Fibroblast of skin of scalp (primary cell): Measurements from ENCODE around the gene EIF4G3.
"Not testable (repeated sequence)": the region's sequence is repeated elsewhere in the genome, so short reads cannot be mapped to it uniquely, and the experiment has no call there.

Source experiments
- DNase-seq: peaks from one replicate; pipeline ENCODE4 v3.0.0-alpha.2; 2013

Gene EIF4G3

DNA sequence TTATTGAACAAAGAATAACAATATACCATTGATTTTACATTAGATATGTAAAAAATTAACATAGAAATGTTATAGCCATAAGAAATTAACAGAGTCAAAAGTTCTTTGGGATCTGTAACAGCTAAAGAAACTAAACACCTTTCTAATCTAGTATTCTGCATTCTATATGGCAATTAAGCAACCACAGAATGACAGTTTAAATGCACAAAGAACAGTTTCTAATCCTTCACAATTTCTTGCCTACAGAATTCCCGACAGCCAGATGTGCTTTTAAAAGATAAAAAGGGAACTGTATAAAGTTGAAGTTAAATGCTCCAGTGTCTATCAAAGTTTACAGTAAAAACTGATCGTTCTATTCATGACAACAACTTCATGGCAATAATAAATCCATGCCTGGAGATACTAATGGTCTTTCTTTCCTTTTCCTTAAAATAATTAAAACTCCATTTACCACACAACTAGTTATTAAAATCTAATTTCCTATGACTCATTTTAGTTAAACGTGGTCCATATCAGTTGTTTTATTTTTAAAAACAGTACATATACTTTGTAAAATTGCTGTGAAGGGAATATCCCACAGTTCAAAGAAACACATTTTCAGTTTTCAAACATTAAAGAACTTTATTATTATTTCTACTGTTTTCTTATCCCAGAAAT, 110.2 kb downstream of the EIF4G3 start:
- DNase-seq: no peak

DNA sequence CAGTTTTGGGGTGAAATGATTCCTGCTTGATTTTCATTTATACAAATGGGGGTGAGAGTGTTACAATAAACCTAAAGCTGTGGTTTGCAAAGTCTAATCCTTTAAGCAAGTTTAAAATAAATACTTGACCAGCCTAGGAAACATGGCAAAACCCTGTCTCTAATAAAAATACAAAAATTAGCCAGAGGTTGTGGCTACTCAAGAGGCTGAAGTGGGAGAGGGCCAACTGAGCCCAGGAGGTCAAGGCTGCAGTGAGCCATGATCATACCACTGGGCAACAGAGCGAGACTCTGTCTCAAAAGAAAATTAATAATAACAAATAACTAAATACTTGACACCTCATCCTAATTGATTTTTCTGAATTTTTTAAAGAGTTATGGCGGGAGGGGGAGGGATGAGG, 110.8 kb downstream of the EIF4G3 start:
- no peak for DNase-seq

DNA sequence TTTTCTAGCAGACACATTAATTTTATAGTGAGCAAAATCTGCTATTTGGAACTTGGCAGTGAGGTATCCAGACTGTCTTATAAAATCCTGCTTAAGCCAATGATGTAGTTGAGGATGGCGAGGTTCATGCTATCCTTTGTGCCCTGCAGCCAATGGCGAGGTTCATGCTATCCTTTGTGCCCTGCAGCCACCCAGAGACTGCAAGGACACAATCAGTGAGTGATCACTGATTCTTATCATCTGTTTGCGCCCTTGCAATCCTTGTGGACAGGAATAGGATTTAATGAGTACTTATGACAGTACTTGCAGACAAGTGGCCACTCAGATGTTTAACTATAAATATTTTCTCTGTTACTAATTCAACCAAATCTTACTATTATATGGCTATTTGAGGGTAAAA, 112.6 kb downstream of the EIF4G3 start:
- no peak for DNase-seq

DNA sequence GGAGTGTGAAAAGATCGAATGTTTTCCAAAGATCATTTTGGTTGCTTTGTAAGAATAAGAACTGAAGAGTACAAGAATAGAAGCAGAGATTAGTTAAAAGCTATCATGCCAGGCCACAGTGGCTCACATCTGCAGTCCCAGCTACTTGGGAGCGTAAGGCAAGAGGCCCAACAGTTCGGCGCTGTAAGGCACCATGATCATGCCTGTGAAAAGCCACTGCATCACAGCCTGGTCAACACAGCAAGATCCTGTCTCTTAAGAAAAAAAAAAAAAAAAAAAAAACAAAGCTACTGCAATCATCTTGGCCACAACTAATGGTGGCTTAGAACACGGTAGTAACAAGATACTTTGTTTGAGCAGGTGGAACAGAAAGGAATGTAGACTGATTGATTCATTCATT, 116.2 kb downstream of the EIF4G3 start:
- DNase-seq: no peak

DNA sequence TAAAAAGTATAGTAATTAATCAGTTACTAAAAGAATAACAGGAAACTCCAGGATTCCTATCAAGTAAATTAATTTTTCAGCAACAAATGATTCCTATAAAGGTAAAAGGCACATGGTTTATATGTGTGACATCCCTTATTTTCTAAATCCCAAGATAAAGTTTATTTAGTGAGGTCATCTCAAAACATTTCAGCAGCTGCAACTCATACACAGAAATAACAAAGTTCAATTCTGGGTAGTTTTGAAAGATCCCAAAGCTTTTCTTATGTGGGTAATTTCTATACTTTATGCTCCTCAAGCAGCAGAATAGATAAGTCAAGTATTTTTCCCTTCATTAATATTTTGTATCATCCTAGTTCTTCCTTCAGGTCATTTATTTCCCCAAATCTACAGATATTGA, 117.7 kb downstream of the EIF4G3 start:
- peak; percentile 18 for DNase-seq

DNA sequence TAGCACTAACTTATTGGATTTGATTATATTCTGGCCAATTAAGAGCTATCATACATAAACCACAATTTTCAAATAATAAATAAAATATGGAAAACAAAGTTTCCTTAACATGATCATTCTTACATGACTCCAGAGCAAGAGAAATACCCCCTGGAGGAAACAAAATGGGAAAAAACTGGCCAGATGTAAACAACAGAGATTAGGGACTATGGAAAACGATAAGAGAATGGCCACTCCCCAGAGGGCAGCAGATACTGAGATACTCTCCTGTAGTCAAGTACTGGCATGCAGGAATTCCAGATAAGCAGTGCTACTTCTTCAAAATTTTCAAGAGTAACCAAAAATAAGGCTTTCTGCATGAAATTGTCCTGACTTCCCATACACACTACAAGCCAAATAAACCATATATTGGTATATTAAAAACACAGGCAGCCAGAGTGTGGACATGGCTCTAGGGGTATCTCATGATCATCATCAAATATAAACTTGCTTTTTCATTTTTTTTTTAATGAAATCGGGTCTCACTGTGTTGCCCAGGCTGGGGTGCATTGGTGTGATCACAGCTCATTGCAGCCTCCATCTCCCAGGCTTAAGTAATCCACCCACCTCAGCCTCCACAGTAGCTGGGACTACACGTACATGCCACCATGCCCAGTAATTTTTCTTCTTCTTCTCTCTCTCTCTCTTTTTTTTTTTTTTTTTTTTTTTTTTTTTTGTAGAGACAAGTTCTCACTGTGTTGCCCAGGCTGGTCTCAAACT, 118.5 kb downstream of the EIF4G3 start:
- DNase-seq: no peak

DNA sequence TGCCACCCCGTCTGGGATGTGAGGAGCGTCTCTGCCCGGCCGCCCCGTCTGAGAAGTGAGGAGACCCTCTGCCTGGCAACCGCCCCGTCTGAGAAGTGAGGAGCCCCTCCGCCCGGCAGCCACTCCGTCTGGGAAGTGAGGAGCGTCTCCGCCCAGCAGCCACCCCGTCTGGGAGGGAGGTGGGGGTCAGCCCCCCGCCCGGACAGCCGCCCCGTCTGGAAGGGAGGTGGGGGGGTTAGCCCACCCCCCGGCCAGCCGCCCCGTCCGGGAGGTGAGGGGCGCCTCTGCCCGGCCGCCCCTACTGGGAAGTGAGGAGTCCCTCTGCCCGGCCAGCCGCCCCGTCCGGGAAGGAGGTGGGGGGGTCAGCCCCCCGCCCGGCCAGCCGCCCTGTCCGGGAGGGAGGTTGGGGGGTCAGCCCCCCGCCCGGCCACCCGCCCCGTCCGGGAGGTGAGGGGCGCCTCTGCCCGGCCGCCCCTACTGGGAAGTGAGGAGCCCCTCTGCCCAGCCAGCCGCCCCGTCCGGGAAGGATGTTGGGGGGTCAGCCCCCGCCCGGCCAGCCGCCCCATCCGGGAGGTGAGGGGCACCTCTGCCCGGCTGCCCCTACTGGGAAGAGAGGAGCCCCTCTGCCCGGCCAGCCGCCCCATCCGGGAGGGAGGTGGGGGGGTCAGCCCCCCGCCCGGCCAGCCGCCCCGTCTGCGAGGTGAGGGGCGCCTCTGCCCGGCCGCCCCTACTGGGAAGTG, 123.3 kb downstream of the EIF4G3 start:
- DNase-seq: not testable (repeated sequence)

DNA sequence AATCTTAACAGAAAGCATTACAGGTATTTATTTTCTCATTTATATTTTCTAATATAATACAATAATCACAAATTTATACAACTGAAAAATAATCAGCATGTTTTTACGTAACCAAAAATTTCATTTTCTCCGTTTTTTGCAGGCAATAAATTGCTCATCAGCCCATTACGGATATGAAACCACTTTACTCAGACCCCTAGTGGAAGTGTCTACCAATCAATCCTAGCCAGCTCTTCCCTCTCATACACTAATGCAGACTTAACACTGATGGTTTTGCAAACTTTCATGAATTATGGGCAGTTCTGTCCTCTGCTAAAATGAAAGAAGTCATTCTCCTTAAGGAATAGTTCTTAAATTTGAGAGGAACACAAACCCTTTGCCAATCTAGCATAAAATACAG, 124.7 kb downstream of the EIF4G3 start:
- no peak for DNase-seq

DNA sequence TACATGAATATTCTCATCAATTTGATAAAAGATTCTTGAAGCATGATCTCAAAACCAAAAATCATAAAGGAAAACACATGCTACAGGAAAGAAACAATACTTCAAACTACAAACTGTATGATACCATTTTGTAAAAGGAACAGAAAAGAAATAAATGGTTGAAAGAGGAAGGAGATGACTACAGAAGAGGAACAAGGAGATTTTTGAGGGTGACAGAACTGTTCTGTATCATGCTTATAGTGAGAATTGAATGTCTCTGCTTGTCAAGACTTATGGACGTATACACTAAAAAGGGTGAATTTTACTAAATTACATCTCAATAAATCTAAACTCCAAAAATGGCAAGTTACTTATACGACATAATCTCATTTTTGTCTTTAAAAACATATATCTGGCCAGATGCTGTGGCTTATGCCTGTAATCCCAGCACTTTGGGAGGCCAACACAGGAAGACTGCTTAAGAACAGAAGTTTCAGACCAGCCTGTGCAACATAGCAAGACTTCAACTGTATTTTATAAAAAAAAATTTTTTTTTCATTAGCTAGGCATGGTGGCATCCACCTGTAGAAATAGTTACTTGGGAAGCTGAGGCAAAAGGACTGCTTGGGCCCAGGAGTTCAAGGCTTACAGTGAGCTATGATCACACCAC, 125.4 kb downstream of the EIF4G3 start:
- no peak for DNase-seq

DNA sequence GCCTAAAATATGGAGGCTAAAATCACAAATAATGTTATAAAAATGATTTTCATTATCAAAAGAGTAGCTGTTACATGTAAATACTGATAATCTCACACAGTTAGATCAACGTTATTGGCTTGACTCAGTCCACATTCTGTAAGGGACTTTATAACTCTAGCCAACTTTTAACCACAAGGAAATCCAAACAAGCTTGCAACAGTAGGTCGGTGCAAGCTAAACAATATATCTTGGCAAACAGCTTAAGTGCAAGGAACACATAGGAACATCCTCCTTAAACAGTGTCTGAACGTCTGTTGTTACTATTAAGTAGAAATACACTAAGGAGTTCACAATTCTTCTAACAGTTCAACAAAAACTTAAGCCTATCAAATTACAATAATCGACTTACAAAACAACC, 126.7 kb downstream of the EIF4G3 start:
- peak; percentile 58 for DNase-seq

DNA sequence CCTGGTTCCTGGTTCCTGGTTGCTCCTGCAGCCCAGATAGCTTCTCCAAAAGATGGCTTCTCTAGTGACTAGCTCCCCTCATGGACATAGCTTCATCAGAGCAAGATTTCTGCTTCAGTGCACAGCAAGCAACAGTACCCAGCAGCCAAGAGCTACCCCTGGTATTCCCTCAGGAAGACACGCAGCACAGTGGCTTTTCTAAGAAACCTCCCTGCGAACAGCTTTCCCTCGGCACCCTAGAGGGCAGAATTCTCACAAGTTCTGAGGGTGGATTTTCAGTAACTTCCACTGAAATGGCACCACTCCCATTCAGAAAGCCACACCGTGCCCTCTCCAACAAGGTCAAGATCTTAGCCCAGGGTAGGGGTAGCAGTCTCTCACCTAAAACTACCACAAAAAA, 128.2 kb downstream of the EIF4G3 start:
- DNase-seq: no peak

DNA sequence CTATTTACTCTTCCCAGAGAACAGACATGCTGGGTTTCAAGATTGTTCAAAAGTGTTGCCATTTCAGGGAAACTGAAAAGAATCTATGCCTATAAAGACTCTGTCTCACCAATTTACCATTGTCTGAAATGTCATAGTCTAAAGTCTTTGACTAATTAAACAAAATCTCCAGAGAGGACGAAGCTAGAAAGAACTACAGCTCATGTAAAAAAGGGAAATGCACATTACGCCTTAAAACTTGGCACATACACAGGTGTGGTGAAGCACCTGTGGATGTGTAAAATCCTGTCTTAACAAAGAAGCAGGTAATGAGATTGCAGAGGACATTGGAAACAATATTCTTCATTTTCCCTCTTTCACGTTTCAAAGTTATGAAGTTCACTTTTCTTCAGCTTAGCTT, 130.6 kb downstream of the EIF4G3 start:
- no peak for DNase-seq

DNA sequence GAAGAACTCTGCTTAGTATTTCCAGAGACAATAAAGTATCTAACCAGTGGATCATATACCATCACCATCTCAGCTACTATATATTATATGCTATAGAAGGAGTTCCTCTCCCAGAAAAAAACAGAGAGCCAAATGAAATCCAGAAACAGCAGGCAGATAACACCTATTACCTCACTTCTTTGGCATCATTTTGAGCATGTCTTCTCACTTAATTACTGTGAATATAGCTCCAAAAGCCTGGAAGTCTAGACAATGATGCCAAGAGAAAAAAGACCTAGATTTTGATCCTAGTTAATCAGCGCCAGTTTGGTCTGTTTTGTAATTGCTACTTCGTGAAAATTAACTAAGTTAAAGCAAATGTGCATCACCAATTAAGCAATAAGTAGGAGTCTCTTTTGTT, 131.3 kb downstream of the EIF4G3 start:
- DNase-seq: peak; percentile 21

DNA sequence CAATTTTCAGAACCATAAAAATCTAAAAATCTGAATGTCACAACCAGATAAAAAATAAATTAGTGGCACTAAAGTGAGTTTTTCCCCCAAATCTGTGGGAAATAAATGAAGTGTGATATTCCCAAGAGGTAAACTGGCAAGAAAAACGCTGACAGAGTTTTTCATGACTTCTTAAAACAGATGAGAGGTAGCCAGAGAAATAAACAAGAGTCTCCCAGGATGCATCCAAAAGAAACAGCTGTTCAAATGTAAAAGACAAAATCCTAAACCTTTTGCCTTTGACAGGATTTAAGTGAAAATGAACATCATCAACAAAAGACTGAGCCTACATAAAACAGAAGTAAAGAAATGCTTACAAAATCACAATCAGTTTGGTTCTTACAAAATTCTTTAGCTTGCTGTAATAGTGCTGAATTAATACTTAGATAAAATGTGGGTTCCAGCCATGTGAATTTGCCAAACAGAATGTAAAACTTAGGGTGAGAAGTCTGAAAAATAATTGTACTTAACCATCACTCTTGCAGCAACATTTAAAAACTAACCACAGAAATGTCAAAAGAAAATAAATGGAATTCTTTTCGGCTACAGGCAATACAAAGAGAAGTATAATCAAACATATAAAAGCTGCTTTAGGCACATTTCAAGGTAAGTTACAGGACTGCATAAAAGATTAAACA, 133.6 kb downstream of the EIF4G3 start:
- peak; percentile 88 for DNase-seq

DNA sequence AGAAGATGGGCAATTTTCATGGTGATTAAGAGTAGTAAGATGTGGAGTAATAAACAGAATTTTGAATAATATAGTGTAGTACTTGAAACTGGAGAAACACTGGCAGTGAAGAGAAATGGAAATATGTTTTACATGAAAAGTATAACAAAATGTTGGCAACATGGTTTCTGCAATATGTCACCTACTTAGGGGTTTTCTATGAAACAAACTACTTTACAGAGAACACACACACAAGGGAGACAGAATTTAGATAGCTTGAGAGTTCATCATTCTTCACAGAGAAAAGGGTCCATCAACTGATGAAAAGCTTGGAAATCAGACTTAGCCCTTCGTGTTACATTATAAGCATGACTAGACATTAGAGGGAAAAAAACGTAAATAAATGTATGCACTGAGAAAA, 135.2 kb downstream of the EIF4G3 start:
- DNase-seq: no peak

DNA sequence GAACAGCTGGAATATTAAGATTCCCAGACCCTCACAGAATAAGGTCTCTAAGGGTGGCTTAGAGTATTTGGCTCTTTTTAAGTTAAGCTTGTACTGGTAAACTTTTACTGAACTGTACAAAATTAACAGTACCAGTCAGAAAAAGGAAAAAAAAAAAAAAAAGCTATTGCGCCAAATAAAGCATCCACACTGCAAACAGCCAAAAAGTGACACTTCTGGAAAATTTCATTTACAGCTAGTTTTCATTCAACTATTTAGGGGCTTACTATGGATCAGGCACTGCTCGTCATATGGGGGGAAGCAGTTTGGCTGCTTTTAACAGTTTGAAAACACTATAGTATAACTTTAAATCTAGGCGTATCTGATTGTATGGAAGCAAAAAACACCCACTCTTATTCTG, 139.6 kb downstream of the EIF4G3 start:
- no peak for DNase-seq

DNA sequence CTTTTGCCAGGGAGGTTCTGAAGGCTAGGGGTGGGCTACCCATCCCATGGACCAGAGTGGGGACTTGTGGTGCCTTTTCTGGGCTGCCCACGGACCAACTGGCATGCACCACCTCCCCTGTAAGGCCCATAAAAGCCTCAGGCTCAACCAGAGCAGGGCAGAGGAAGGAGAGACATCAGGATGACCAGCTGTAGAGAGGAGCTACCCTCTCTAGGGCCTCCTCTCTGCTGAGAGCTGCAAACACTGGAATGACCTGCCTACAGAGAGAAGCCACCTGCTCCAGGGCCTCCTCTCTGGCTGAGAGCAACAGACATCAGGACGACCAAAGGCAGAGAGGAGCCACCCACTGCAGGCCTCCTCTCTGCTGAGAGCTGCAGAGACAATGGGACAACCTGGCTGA, 140.9 kb downstream of the EIF4G3 start:
- DNase-seq: no peak

DNA sequence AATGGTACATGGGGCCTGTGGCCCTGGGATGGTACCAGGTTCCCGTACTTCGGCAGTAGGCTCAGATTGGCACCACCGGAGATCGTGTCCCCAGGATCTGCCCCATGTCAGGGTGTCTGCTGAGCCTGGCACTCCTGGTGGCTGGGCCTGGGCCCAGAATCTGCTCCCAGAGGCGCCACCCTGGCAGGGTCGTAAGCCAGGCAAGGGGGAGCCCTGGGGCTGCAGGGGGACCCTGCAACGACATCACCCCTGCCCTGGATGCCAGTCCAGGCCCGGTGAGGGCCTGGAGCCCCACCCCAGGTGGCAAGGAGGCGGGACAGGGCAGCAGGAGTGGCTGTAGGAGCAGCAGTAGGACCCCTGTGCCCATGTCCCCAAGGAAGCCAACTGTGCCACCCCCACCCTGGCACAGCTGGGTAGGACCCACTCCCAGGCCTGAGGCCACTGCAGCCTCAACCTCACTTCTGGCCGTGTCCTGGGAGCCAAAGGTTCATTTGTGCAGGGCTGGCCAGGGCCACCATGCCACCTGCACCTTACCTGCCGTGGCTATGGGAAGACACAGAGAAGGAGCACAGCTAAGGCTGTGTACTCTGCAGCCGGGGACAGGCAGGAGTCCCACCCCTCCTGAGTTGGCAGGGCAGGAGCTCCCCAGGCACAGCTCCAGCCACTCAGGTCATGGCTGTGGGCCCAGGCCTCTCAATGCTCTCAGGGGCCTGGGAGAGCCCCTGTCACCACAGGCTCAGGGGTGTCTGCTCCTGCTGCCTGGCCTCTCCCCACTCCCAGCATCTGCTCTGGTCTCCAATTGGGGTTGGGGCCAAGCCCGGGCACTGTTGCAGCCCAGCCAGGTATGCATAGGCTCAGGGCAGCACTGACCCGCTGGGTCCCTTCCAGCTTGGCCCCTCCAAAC, 141.7 kb downstream of the EIF4G3 start:
- no peak for DNase-seq

DNA sequence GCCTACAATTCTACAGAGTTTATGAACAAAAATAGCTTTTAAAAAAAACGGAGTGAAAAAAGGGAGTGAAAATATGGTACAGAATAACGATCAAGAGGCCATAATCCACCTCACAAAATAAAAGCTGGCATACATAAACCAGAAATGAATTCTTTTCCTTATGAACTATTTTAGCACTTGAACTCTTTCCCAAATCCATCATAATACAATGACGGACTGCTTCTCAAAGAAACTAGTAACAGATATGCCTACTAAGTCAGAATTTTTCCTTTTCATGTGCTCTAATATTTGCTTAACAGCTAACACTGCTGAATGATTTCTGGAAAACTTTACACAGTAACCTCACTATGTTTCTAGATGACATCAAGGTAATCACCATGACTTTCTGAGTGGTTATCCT, 144.0 kb downstream of the EIF4G3 start:
- DNase-seq: no peak

DNA sequence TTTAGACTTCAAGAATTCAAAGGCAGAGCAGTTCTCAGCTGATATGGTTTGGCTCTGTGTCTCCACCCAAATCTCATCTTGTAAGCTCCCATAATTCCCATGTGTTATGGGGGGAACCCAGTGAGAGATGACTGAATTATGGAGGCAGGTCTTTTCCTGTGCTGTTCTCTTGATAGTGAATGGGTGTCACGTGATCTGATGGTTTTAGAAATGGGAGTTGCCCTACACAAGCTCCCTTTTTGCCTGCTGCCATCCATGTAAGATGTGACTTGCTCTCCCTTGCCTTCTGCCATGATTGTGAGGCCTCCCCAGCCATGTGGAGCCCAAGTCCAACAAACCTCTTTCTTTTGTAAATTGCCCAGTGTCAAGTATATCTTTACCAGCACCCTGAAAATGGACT, 146.5 kb downstream of the EIF4G3 start:
- DNase-seq: no peak

DNA sequence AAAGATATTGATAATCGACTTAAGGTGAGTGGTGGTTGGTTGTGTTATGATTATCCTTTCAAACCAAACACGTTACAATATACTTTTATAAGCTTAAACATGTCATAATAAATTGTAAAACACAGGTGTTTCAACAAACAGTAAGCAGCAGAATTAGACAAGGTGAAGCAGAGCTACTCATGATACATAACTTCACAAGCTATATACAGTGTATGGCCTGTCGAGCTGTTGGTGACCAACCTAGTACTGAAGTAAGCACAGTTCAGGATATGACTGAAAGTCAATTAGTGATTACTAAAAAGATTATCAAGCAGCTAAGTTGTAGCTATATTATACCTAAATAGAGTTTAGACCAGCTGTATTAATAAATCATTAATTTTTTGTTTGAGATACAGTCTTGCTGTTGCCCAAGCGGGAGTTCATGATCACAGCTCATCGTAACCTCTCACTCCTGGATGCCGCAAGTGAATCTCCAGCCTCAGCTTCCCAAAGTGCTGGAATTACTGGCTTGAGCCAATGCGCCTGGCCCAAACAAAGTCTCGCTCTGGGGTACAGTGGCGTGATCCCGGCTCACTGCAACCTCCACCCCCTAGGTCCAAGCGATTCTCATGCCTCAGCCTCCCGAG, 148.1 kb downstream of the EIF4G3 start:
- DNase-seq: no peak
